ENCODE results near the gene KLHDC8A. TPM values are rescaled to one million over a fixed set of nuclear protein-coding genes. Genes with fewer than 3 reads are reported as not detected.
A peak's percentile ranks its signal among the peaks of the same experiment; 100 is the strongest.

The KLHDC8A gene
- total RNA-seq, 2 donors from 2014 or later: not detected

DNA sequence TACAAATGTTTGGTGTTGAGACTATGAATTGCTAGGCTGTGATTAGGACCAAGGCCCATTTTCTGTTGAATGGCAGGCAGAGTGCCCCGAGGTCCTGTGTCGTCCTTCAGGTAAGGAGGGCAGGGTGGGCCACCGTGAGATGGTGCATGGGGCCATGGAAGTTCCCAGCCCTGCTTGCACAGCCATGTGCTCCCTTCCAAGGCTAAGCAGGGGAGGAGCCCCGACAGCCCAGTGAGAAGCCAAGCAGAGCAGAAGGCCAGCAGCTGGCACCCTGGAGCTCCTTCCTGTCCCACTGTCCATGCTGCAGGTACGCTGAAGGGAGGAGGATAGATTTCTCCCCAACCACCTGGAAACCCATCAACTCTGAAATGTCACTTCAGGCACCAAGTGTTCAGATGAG is 27.0 kb downstream of the KLHDC8A start:
- DNase-seq (ENCODE audit: low spot score): no peak
- H3K4me3 ChIP-seq: no peak overlapping the region
- H3K4me1 ChIP-seq (ENCODE audit: control insufficient read depth in 1 of 2, low read depth in 2 of 2): no peaks in the 10 kb centered on the region
- H3K9me3 ChIP-seq: no peaks in the 10 kb centered on the region
- TF ChIP-seq, protein P1, sequence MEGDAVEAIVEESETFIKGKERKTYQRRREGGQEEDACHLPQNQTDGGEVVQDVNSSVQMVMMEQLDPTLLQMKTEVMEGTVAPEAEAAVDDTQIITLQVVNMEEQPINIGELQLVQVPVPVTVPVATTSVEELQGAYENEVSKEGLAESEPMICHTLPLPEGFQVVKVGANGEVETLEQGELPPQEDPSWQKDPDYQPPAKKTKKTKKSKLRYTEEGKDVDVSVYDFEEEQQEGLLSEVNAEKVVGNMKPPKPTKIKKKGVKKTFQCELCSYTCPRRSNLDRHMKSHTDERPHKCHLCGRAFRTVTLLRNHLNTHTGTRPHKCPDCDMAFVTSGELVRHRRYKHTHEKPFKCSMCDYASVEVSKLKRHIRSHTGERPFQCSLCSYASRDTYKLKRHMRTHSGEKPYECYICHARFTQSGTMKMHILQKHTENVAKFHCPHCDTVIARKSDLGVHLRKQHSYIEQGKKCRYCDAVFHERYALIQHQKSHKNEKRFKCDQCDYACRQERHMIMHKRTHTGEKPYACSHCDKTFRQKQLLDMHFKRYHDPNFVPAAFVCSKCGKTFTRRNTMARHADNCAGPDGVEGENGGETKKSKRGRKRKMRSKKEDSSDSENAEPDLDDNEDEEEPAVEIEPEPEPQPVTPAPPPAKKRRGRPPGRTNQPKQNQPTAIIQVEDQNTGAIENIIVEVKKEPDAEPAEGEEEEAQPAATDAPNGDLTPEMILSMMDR (IDR thresholded peaks at IDR 0.05): no peak
- ATAC-seq (ENCODE audit: insufficient number of reproducible peaks, low FRiP score, low read depth): no peak
- H3K27me3 ChIP-seq (replicated peaks; ENCODE audit: insufficient read depth): no peaks in the 10 kb centered on the region
- no peaks in the 10 kb centered on the region for H3K36me3 ChIP-seq
- no peak overlapping the region for H3K27ac ChIP-seq

GRCh38 chr1:205328476-205328875 is 28.2 kb downstream of the KLHDC8A start:
- H3K27ac ChIP-seq: no peak overlapping the region
- no peak for ATAC-seq (ENCODE audit: insufficient number of reproducible peaks, low FRiP score, low read depth)
- H3K4me1 ChIP-seq (ENCODE audit: control insufficient read depth in 1 of 2, low read depth in 2 of 2): no peaks in the 10 kb centered on the region
- H3K9me3 ChIP-seq: no peaks in the 10 kb centered on the region
- no peaks in the 10 kb centered on the region for H3K27me3 ChIP-seq (replicated peaks; ENCODE audit: insufficient read depth)
- TF ChIP-seq, protein P1 (IDR thresholded peaks at IDR 0.05): no peak
- no peak for DNase-seq (ENCODE audit: low spot score)
- no peaks in the 10 kb centered on the region for H3K36me3 ChIP-seq
- no peak overlapping the region for H3K4me3 ChIP-seq

DNA sequence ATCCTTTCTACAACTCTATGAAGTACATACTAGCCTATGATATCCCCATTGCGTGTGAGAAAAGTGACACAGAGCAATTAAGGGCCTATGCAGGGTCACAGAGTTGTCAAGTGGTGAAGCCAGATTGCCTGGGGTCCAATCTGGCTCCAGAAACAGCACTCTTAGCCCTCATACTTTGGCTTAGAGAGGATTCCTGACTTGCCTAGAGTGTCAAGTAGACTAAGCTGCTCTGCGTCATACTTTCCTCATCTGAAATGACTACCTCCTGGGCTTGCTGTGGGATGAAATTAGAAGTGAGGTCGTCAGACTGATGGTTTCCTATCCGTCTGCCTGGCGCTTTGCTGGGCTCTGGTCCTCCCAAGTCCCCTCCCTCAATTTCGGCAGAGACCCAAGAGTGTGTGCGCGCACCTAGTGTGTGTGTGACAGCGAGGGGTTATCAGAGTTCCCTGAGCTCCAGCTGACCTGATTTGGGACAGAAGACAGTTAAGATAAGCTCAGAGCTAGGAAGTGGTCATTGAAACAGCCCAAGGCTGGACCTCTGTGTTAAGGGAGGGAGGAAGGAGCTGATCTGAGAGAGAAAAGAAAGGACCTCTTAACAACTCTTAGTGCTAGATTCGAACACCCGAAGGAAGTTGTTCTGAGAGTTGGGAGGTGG is 29.8 kb downstream of the KLHDC8A start:
- ATAC-seq (ENCODE audit: insufficient number of reproducible peaks, low FRiP score, low read depth) (no peak), DNase-seq (ENCODE audit: low spot score) (no peak)
- Histone ChIP-seq H3K9me3 (no peaks in the 10 kb centered on the region), H3K4me3 (no peak overlapping the region), H3K36me3 (no peaks in the 10 kb centered on the region), H3K4me1 (ENCODE audit: control insufficient read depth in 1 of 2, low read depth in 2 of 2) (no peaks in the 10 kb centered on the region), H3K27ac (no peak overlapping the region), H3K27me3 (replicated peaks; ENCODE audit: insufficient read depth) (no peaks in the 10 kb centered on the region)
- TF ChIP-seq, protein P1 (IDR thresholded peaks at IDR 0.05): no peak

GRCh38 chr1:205325334-205325884 is 31.3 kb downstream of the KLHDC8A start:
- Histone ChIP-seq H3K27ac (no peak overlapping the region), H3K4me3 (no peak overlapping the region), H3K36me3 (no peaks in the 10 kb centered on the region), H3K27me3 (replicated peaks; ENCODE audit: insufficient read depth) (no peaks in the 10 kb centered on the region), H3K9me3 (no peaks in the 10 kb centered on the region), H3K4me1 (ENCODE audit: control insufficient read depth in 1 of 2, low read depth in 2 of 2) (peaks cover 0 to 7% of the 10 kb centered on the region in 2 donors)
- DNase-seq (ENCODE audit: low spot score): no peak
- ATAC-seq (ENCODE audit: insufficient number of reproducible peaks, low FRiP score, low read depth): peak; percentile 14
- TF ChIP-seq, protein P1 (IDR thresholded peaks at IDR 0.05): peak; percentile 67

- Histone ChIP-seq H3K4me1 (ENCODE audit: control insufficient read depth in 1 of 2, low read depth in 2 of 2) (peaks cover 2 to 11% of the 10 kb centered on the region in 2 donors), H3K9me3 (no peaks in the 10 kb centered on the region), H3K27me3 (replicated peaks; ENCODE audit: insufficient read depth) (no peaks in the 10 kb centered on the region), H3K36me3 (no peaks in the 10 kb centered on the region), H3K27ac (no peak overlapping the region), H3K4me3 (no peak overlapping the region)
- ATAC-seq (ENCODE audit: insufficient number of reproducible peaks, low FRiP score, low read depth): no peak
- TF ChIP-seq, protein P1 (IDR thresholded peaks at IDR 0.05): no peak
- DNase-seq (ENCODE audit: low spot score): no peak
These were observed 31.9 kb downstream of the KLHDC8A start for GRCh38 chr1:205324781-205325180.
